HG02852 (cell line): ENCODE results near the gene SLC6A9.

ENCODE experiments used
- ATAC-seq: cut with Tn5 transposase; IDR thresholded peaks from one replicate; pipeline ENCODE4 v1.9.1; 2021; ENCODE audit warnings: mild to moderate bottlenecking, moderate library complexity; ENCODE audit not compliant: unreplicated experiment

The SLC6A9 gene

GRCh38 chr1:43986712-43987111, 44.5 kb downstream of the SLC6A9 start:
- ATAC-seq, result no peak

- no peak for ATAC-seq
Measured at GRCh38 chr1:43985984-43986595, 45.2 kb downstream of the SLC6A9 start.

GRCh38 chr1:43984855-43985254, 46.4 kb downstream of the SLC6A9 start:
- ATAC-seq, result no peak

- no peak for ATAC-seq
Measured at GRCh38 chr1:43983253-43983899, 47.9 kb downstream of the SLC6A9 start.

GRCh38 chr1:43982808-43983207, 48.5 kb downstream of the SLC6A9 start:
- no peak for ATAC-seq

- ATAC-seq, result no peak
Measured at GRCh38 chr1:43982241-43982640, 49.0 kb downstream of the SLC6A9 start.

- no peak for ATAC-seq
Measured at GRCh38 chr1:43981636-43982035, 49.6 kb downstream of the SLC6A9 start.

GRCh38 chr1:43981135-43981491, 50.1 kb downstream of the SLC6A9 start:
- no peak for ATAC-seq

GRCh38 chr1:43980255-43981134, 50.8 kb downstream of the SLC6A9 start:
- ATAC-seq, result no peak

- ATAC-seq, result no peak
Measured at GRCh38 chr1:43979528-43980254, 51.6 kb downstream of the SLC6A9 start.

- ATAC-seq, result no peak
Measured at GRCh38 chr1:43979261-43979527, 52.1 kb downstream of the SLC6A9 start.

GRCh38 chr1:43978551-43979260, 52.6 kb downstream of the SLC6A9 start, which contains the start of gene B4GALT2:
Gene B4GALT2, plus strand, starts transcription at chr1:43979210. Its CDS starts 1,951 bp downstream, at chr1:43981161.
- ATAC-seq, result no peak

GRCh38 chr1:43978264-43978550, 53.1 kb downstream of the SLC6A9 start:
- no peak for ATAC-seq

GRCh38 chr1:43977376-43978263, 53.6 kb downstream of the SLC6A9 start:
- no peak for ATAC-seq

- no peak for ATAC-seq
Measured at GRCh38 chr1:43976890-43977289, 54.4 kb downstream of the SLC6A9 start.

- no peak for ATAC-seq
Measured at GRCh38 chr1:43976045-43976444, 55.2 kb downstream of the SLC6A9 start.

GRCh38 chr1:43975249-43975961, 55.9 kb downstream of the SLC6A9 start:
- ATAC-seq, result no peak

GRCh38 chr1:43974443-43975248, 56.6 kb downstream of the SLC6A9 start, which contains the start of gene ATP6V0B:
Gene ATP6V0B, plus strand, starts transcription at chr1:43974960. Its CDS starts 81 bp downstream, at chr1:43975041.
- peak; percentile 67 for ATAC-seq
